ENCODE measurements around the gene GRID1. TPM values are rescaled to one million over a fixed set of nuclear protein-coding genes. Genes with fewer than 3 reads are reported as not detected.

Gene GRID1
- total RNA-seq, 1 donor from 2014 or later: under 0.01 TPM

GRCh38 chr10:85900061-85900460 is 466.5 kb downstream of the GRID1 start:
- Histone ChIP-seq H3K4me3 (ENCODE audit: low read depth, low read length) (no peak overlapping the region), H3K27me3 (ENCODE audit: control insufficient read depth, insufficient read depth, low read length) (no peaks in the 10 kb centered on the region), H3K36me3 (ENCODE audit: control insufficient read depth, insufficient read depth, low read length) (no peaks in the 10 kb centered on the region)
- FAIRE-seq (no peak), DNase-seq (ENCODE audit: low read depth) (no peak)
- no peak for TF ChIP-seq CTCF (IDR thresholded peaks at IDR 0.05; ENCODE audit: insufficient read depth, low read length, severe bottlenecking)

- no peak for TF ChIP-seq CTCF (IDR thresholded peaks at IDR 0.05; ENCODE audit: insufficient read depth, low read length, severe bottlenecking)
- DNase-seq (ENCODE audit: low read depth) (no peak), FAIRE-seq (no peak)
- Histone ChIP-seq H3K27me3 (ENCODE audit: control insufficient read depth, insufficient read depth, low read length) (no peaks in the 10 kb centered on the region), H3K4me3 (ENCODE audit: low read depth, low read length) (no peak overlapping the region), H3K36me3 (ENCODE audit: control insufficient read depth, insufficient read depth, low read length) (no peaks in the 10 kb centered on the region)
Measured at GRCh38 chr10:85891472-85891871, 475.1 kb downstream of the GRID1 start.

GRCh38 chr10:85888559-85888958 is 478.0 kb downstream of the GRID1 start:
- H3K27me3 ChIP-seq (ENCODE audit: control insufficient read depth, insufficient read depth, low read length): no peaks in the 10 kb centered on the region
- no peak for TF ChIP-seq CTCF (IDR thresholded peaks at IDR 0.05; ENCODE audit: insufficient read depth, low read length, severe bottlenecking)
- no peak for DNase-seq (ENCODE audit: low read depth)
- H3K36me3 ChIP-seq (ENCODE audit: control insufficient read depth, insufficient read depth, low read length): no peaks in the 10 kb centered on the region
- no peak overlapping the region for H3K4me3 ChIP-seq (ENCODE audit: low read depth, low read length)
- no peak for FAIRE-seq

GRCh38 chr10:85888004-85888403 is 478.6 kb downstream of the GRID1 start:
- DNase-seq (ENCODE audit: low read depth) (peak; percentile 78), FAIRE-seq (peak; percentile 77)
- no peak overlapping the region for H3K4me3 ChIP-seq (ENCODE audit: low read depth, low read length)
- H3K27me3 ChIP-seq (ENCODE audit: control insufficient read depth, insufficient read depth, low read length): no peaks in the 10 kb centered on the region
- TF ChIP-seq CTCF (IDR thresholded peaks at IDR 0.05; ENCODE audit: insufficient read depth, low read length, severe bottlenecking): no peak
- H3K36me3 ChIP-seq (ENCODE audit: control insufficient read depth, insufficient read depth, low read length): no peaks in the 10 kb centered on the region

GRCh38 chr10:85874208-85874607 is 492.4 kb downstream of the GRID1 start:
- no peak for FAIRE-seq
- no peaks in the 10 kb centered on the region for H3K27me3 ChIP-seq (ENCODE audit: control insufficient read depth, insufficient read depth, low read length)
- H3K36me3 ChIP-seq (ENCODE audit: control insufficient read depth, insufficient read depth, low read length): no peaks in the 10 kb centered on the region
- DNase-seq (ENCODE audit: low read depth): no peak
- TF ChIP-seq CTCF (IDR thresholded peaks at IDR 0.05; ENCODE audit: insufficient read depth, low read length, severe bottlenecking): no peak
- no peak overlapping the region for H3K4me3 ChIP-seq (ENCODE audit: low read depth, low read length)

GRCh38 chr10:85873063-85873462 is 493.5 kb downstream of the GRID1 start:
- H3K27me3 ChIP-seq (ENCODE audit: control insufficient read depth, insufficient read depth, low read length): no peaks in the 10 kb centered on the region
- FAIRE-seq (no peak), DNase-seq (ENCODE audit: low read depth) (no peak)
- TF ChIP-seq CTCF (IDR thresholded peaks at IDR 0.05; ENCODE audit: insufficient read depth, low read length, severe bottlenecking): no peak
- no peak overlapping the region for H3K4me3 ChIP-seq (ENCODE audit: low read depth, low read length)
- H3K36me3 ChIP-seq (ENCODE audit: control insufficient read depth, insufficient read depth, low read length): no peaks in the 10 kb centered on the region

All from bronchial epithelial cell (primary cell).